RKO (cell line): ENCODE results near the gene NDFIP1.
"Not testable (repeated sequence)": the region's sequence is repeated elsewhere in the genome, so short reads cannot be mapped to it uniquely, and the experiment has no call there.

Experiments
- DNase-seq: peaks from one replicate; pipeline ENCODE4 v3.0.0-alpha.2; 2016; ENCODE audit warnings: low spot score

Gene NDFIP1

DNA sequence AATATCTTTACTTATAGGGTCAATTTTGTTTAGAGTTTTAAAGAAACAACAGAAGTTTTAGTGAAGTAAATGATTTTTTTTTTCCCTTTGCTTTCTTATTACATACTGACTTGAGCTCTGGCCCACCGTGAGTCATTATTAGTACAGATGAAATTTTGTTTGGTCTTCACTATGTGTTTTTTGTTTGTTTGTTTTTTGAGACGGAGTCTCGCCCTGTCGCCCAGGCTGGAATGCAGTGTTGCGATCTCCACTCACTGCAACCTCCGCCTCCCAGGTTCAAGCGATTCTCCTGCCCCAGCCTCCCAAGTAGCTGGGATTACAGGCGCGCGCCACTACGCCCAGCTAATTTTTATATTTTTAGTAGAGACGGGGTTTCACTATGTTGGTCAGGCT, 45.9 kb downstream of the NDFIP1 start:
- DNase-seq, result not testable (repeated sequence)

DNA sequence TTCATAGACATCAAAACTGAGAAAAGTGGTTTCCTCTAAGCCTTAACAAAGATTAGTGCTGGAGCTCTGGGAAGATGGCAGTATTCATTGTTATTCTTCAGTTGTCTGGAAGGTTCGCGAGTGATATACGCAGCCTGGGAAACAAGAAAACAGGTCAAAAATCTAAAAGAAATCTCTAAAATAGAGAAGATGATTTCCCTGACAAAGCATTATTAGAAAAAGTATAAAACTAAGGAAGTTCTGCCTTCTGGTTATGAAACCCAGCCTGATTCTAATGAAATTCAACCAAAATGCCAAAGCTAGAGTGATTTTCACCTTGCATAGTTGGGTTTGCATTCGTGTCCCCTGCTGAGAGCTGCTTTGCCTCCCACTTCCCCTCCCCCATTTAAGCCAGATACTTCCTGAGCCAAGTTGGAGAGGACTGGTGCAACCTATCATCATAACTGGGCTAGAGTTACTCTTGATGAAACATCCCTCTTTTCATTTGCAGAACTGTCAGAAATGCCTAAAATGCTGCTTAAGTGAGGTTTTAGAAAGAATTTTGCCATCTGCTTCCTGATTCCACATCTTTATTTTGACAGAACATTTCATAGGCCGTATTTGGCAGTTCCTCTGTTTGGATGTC, 48.4 kb downstream of the NDFIP1 start:
- DNase-seq, result no peak

- DNase-seq, result no peak
These were observed 50.8 kb downstream of the NDFIP1 start for GRCh38 chr5:142159354-142159753.

GRCh38 chr5:142164315-142164714, 55.7 kb downstream of the NDFIP1 start:
- DNase-seq, result no peak

GRCh38 chr5:142166754-142167153, 58.2 kb downstream of the NDFIP1 start:
- DNase-seq, result no peak

DNA sequence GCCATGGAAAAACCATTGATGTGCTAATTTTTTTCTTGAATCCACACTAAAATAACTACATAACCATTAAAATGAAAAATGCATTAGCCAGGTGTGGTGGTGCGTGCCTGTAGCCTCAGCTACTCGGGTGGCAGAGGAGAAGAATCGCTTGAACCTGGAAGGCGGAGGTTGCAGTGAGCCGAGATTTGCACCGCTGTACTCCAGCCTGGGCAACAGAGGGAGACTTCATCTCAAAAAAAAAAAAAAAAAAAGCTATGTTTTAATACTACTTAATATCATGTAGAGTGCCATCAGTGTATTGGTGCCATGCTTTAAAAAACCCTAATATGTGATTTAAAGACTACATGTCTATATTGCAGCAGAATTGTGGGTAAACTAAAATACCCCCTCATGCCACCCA, 58.9 kb downstream of the NDFIP1 start:
- DNase-seq, result no peak

DNA sequence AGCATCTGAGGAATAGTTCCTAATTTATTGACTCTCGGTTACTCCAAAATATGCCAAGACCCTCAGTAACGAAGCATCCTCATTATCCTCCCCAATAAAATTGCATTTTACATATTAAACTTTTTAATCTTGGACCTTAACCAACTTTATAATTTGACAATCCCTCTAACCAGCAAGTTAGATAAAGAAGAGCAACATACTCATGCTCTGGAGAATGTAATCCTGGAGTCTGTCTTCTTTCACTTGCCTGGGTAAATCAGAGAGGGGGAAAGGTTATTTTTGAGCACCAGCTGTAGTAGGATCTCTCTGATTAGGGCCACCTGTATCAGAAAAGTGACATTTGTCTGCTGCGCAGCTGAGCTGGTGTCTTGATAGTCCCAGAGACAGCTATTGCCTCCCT, 59.8 kb downstream of the NDFIP1 start:
- no peak for DNase-seq

DNA sequence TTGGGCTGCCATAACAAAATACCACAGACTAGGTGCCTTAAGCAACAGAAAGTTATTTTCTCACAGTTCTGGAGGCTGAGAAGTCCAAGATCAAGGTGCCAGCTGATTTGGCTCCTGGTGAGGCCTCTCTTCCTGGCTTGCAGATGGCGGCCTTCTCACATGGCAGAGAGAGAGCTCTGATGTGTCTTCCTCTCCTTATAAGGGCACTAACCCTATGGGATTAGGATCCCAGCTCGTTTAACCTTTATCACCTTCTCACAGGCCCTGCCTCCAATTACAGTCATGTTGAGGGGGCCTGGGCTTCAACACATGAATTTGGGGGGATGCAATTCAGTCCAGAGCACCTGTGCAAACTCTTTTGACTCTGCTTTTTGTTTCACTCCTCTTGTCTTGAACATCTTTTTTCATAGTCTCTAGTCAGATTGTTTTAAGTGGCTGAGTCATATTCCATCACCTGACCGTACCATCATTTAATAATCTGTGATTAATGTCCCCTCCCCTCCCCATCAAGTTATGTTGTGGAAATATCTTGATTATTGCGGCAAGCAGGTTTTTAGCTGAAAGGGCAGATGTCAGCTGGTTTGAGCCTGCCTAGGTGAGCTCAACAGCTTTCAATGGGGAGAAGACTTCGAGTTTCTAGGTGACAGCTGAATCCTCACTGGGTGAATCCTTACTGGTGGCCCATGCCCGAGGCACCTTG, 61.8 kb downstream of the NDFIP1 start:
- no peak for DNase-seq

- DNase-seq, result no peak
These were observed 62.7 kb downstream of the NDFIP1 start for GRCh38 chr5:142171270-142171669.

DNA sequence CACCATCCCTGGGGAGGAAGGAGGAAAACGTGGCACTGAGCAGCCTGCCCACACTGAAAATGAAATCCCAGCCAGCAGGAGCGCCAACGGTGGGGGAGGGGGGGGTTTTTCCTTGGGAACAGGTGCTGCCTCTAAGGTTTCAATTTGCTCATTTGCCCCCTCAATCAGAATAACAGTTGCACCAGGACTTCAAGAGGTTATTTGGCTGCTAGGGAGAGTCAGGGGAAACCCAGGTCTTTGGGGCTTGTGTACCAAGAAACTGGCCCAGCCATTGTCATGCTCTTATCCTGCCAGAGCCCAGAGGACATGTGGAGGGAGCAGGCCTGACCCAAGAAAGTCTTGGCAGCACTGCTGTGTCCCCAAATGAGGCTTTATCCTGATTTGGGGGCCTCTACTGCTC, 66.5 kb downstream of the NDFIP1 start:
- DNase-seq, result no peak

GRCh38 chr5:142175461-142176142, 67.0 kb downstream of the NDFIP1 start:
- no peak for DNase-seq

DNA sequence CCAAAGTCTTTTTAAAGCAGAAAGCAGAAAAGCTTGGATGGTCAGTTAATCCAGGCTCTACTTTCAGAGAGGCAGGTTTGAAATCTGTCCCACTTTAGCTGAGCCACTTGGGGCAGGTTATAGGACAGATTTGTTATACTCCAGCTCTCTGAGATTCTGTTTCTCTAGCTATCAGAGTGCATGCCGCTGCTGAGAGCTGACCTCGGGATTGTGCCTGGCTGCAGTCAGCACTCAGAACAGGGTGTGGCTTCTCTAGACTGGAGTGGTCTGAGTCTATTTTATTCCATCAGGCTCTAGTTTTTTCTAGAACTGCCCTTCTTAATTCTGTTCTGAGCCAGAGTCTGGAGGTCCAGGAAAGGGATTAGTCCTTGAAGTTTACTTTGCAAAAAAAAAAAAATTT, 67.7 kb downstream of the NDFIP1 start:
- no peak for DNase-seq

DNA sequence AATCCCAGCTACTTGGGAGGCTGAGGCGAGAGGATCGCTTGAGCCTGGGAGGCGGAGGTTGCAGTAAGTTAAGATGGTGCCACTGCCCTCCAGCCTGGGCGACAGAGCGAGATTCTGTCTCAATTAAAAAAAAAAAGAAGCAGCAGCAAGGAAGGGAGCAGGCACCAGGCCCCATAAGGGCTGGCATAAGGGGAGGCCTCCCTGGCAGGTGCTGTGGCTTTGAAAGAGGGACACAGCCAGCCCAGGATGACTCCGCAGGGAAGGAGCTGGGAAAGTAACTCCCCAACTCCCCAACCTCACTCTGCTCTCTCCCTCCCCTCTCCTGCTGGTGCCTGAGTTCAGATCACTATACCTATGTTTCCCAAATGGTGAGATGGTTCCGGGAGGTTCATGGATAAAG, 70.1 kb downstream of the NDFIP1 start:
- DNase-seq, result no peak

GRCh38 chr5:142179776-142180387, 71.3 kb downstream of the NDFIP1 start:
- DNase-seq, result no peak

GRCh38 chr5:142181096-142181495, 72.5 kb downstream of the NDFIP1 start:
- no peak for DNase-seq

- DNase-seq, result no peak
These were observed 73.1 kb downstream of the NDFIP1 start for GRCh38 chr5:142181547-142182163.

DNA sequence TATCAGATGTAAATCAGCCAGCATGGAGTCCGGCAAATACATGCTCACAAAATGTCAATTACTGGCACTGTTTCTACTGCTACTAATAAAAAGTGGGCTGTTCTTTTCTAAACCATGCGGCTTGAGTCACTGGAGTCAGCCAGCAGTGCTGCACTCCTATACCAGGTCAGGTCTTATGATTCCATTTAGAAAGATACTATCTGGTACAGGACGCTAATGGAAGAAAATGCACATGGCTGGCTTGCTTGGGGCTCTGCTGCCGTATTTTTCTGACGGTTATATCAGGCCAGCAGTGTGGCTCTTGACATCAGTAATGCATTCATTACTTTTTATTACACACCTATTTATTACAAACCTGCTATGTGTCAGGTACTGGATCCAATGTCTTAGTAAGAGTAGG, 74.3 kb downstream of the NDFIP1 start:
- no peak for DNase-seq

DNA sequence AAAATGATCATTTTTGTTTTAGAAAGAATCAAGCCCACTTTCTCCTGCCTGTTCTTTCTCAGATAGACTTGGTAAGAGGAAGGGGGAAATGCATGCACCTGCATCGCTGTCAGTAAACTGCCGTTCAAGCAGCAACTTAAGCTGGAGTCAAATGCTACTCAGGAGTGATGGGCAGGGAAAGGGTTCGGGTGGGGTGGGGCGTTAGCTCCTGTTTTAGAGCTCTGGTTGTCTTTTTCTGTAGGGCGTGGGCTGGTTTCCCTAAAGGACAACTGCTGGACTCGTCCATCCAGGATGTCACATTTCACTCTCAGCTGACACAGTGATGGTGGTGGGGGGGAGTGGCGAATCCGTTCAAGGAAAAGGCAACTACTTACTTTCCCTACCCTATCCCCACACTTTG, 75.0 kb downstream of the NDFIP1 start:
- DNase-seq, result no peak

GRCh38 chr5:142184988-142185387, 76.4 kb downstream of the NDFIP1 start:
- peak; percentile 13 for DNase-seq

DNA sequence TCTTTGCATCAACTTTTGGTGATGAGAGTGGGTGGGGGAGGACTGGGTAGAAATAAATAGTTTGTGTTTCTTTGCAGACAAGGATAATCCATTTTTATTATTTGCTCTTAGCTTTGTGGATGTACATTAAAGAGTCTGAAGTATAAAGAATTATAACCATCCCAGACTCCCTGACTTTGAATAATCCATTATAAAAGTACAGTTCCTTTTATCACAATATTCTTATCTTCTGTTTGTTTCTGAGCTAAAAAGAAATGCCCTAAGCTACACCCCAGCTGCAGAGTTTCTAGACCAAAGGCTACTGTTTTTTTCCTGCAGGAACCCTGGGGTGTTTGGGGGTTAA, 77.9 kb downstream of the NDFIP1 start:
- DNase-seq, result no peak

DNA sequence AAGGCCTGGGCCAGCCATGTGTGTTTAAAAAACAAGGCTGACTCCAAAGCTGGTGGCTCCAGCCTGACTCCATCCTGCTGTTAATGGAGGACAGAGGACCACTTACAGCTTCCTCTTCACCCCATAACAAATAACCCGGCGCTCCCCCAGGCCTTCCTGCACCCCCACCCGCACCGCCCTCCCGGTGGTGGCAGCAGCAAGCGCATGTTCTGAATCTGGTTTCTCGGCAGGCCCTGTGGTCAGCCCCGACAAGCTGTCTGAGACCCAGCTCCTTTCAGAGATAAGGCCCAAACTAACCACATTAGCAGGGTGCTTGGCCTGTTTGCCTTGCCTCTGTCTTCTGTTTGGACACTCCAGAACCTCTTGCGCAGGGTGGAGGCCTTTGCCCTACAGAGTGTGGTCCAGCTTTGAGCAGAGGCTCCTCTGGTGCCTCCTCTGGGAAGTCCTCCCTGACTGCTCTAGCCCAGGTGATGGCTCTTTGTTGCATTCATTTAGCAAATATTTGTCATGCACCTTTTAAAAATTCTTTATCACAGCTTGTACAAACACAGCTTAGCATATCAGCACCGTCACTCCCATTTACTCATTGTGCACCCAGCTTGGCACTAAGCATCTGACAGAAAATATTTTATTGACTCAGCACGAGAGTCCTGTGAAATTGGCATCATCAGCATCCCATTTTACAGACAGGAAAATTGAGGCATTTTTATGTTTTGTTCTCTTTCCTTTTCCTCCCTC, 78.4 kb downstream of the NDFIP1 start:
- DNase-seq, result no peak

- not testable (repeated sequence) for DNase-seq
These were observed 80.1 kb downstream of the NDFIP1 start for GRCh38 chr5:142188691-142189090.
